Heart right ventricle (tissue), 16 donors: ENCODE measurements around the gene SLC6A9. TPM values are rescaled to one million over a fixed set of nuclear protein-coding genes. Genes with fewer than 3 reads are reported as not detected.

Experiments
- ATAC-seq, 8 donors: fragments of 200-7000 bp; cut with Tn5 transposase; one replicate each; pipeline ENCODE4 v1.9.1; 2020; ENCODE audit warnings: mild to moderate bottlenecking in 8 of 8, moderate library complexity in 8 of 8, moderate number of reproducible peaks in 1 of 8
- DNase-seq, 2 donors: peaks; one replicate each; pipeline ENCODE4 v3.0.0-alpha.2; 2020
- H3K27ac ChIP-seq, 10 donors: fragments of 200-600 bp; sonication (generic) in 2 of 10; one replicate each; pipeline versions ENCODE4 v1.5.0 to v1.8.0; 2020 to 2022; ENCODE audit warnings: mild to moderate bottlenecking in 3 of 10
- H3K27me3 ChIP-seq, 7 donors: fragments of 200-600 bp; one replicate each; pipeline ENCODE4 v1.8.0; 2021 to 2022; ENCODE audit warnings: mild to moderate bottlenecking in 2 of 7
- H3K36me3 ChIP-seq, 9 donors: fragments of 200-600 bp; sonication (generic) in 1 of 9; one replicate each; pipeline versions ENCODE4 v1.5.0 to v1.8.0; 2020 to 2022; ENCODE audit warnings: mild to moderate bottlenecking in 2 of 9
- H3K4me1 ChIP-seq, 9 donors: fragments of 200-600 bp; sonication (generic) in 1 of 9; one replicate each; pipeline versions ENCODE4 v1.5.0 to v1.8.0; 2020 to 2022; ENCODE audit warnings: mild to moderate bottlenecking in 4 of 9
- H3K4me3 ChIP-seq, 10 donors: fragments of 200-600 bp; sonication (generic) in 2 of 10; one replicate each; pipeline versions ENCODE4 v1.5.0 to v1.8.0; 2020 to 2022; ENCODE audit warnings: mild to moderate bottlenecking in 7 of 10, moderate library complexity in 2 of 10
- H3K9me3 ChIP-seq, 11 donors: fragments of 200-600 bp in 10 of 11; sonication (generic) in 2 of 11; one replicate each; pipeline versions ENCODE4 v1.5.0 to v1.8.0; 2013 to 2022; ENCODE audit warnings: mild to moderate bottlenecking in 2 of 11, control low read depth in 1 of 11, moderate library complexity in 1 of 11
- WGBS, 2 donors: extraction: QIAGEN DNeasy Blood & Tissue Kit; methylation state at CpG; one replicate each; pipeline ENCODE4 v1.1.7; 2013; ENCODE audit warnings: inconsistent platforms in 1 of 2; 5-methylcytosine and 5-hydroxymethylcytosine counted together
- intact Hi-C, 10 donors: fragments of 100-400 bp; cut with DNase I; formaldehyde crosslinking; loops; one replicate each; pipeline versions ENCODE4 v1.11.1 to v1.14.2; 2022
- polyA plus RNA-seq, 2 donors: library from polyadenylated mRNA; stranded (reverse); fragments of 200-250 nt; gene quantifications; one replicate each; pipeline ENCODE4 v1.2.3, GENCODE V29; 2013
- total RNA-seq, 10 donors: library from RNA; stranded (reverse); fragmentation: NEBNext Ultra II Directional in 3 of 10; extraction: Animal tissue kit (Norgen Biotek cat#: 25700) in 3 of 10; gene quantifications; one replicate each; pipeline versions ENCODE4 v1.2.1 to v1.2.4, GENCODE V29; 2021 to 2023
- TF ChIP-seq, protein P1 (sequence below), 9 donors: fragments of 200-600 bp; sonication (generic) in 2 of 9; IDR thresholded peaks; one replicate each; pipeline versions ENCODE4 v1.5.0 to v1.8.0; 2021 to 2022; ENCODE audit warnings: antibody characterized with exemption in 9 of 9, mild to moderate bottlenecking in 5 of 9, moderate library complexity in 1 of 9
- donor health status: Arrhythmogenic right ventricular cardiomyopathy.
- donor health status: ischemic (EF 13 %, LVEDD 7.1; RV severe dilation, severe dysfunction).
- donor health status: healthy with polysubstance abuse.
- donor health status: DM: no; HTN: yes; CAD: no.
- donor health status: DM: no; HTN: no; CAD: no.
- donor health status: ischemic (EF 25% LVEDD 6.9; RV normal size, moderate dysfunction).
- donor health status: ischemic (EF 25% LVEDD 5.7; RV mildly dilated, moderate dysfunction).
- donor health status: healthy.
- donor health status: DM: yes; HTN: yes; CAD: no.
- donor health status: Ischemic cardiomyopathy.
- donor health status: ischemic (EF 35%, LVEDD 5.7; RV mildly dilated, moderate dysfunction).
- donor health status: nonischemic (EF 11% LVEDD 7.7; RV severe dilation, severe dysfunction).
- donor health status: DM: yes; HTN: yes; CAD: no.
- donor health status: PGD.
- donor health status: ischemic (EF 29% LVEDD 5.4; RV normal size, mild dysfunction).
- donor health status: nonischemic (EF 23%, LVEDD 6.1; RV moderate dilation, normal function).

Gene SLC6A9
- total and polyA plus RNA-seq, 12 donors = 0.32 to 1.7 (median 0.96) TPM

DNA sequence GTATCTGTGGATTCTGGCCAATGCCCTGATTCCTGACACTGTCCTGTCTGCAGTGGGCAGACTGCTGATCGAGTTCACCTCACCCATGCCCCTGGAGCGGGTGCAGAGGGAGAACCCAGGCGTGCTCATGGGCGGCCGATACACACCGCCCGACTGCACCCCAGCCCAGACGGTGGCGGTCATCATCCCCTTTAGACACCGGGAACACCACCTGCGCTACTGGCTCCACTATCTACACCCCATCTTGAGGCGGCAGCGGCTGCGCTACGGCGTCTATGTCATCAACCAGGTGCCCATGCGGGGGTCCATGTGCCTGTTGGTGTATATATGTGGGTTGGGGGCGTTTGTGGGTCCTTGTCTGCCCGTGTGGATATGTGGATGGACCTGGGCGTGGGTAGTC, 49.6 kb downstream of the SLC6A9 start:
- intact Hi-C loops = no loop called here
- TF ChIP-seq, protein P1, sequence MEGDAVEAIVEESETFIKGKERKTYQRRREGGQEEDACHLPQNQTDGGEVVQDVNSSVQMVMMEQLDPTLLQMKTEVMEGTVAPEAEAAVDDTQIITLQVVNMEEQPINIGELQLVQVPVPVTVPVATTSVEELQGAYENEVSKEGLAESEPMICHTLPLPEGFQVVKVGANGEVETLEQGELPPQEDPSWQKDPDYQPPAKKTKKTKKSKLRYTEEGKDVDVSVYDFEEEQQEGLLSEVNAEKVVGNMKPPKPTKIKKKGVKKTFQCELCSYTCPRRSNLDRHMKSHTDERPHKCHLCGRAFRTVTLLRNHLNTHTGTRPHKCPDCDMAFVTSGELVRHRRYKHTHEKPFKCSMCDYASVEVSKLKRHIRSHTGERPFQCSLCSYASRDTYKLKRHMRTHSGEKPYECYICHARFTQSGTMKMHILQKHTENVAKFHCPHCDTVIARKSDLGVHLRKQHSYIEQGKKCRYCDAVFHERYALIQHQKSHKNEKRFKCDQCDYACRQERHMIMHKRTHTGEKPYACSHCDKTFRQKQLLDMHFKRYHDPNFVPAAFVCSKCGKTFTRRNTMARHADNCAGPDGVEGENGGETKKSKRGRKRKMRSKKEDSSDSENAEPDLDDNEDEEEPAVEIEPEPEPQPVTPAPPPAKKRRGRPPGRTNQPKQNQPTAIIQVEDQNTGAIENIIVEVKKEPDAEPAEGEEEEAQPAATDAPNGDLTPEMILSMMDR (IDR thresholded peaks at IDR 0.05) = no peak
- no peak overlapping the region for H3K27ac ChIP-seq
- H3K27me3 ChIP-seq = no peaks in the 10 kb centered on the region
- WGBS, 2 donors = 96 to 97% methylated on average over 20 of the region's 20 CpGs
- H3K9me3 ChIP-seq = no peaks in the 10 kb centered on the region
- no peak overlapping the region for H3K4me3 ChIP-seq
- ATAC-seq = no peak
- H3K4me1 ChIP-seq = peaks cover 7 to 37% (median 30%) of the 10 kb centered on the region in 9 donors
- no peak for DNase-seq
- peaks cover 0 to 34% (median 15%) of the 10 kb centered on the region in 9 donors for H3K36me3 ChIP-seq

DNA sequence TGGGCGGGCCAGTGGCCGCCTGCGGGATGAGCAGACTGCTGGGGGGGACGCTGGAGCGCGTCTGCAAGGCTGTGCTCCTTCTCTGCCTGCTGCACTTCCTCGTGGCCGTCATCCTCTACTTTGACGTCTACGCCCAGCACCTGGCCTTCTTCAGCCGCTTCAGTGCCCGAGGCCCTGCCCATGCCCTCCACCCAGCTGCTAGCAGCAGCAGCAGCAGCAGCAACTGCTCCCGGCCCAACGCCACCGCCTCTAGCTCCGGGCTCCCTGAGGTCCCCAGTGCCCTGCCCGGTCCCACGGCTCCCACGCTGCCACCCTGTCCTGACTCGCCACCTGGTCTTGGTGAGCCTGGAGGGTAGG, 50.1 kb downstream of the SLC6A9 start:
- ATAC-seq = no peak
- Histone ChIP-seq H3K36me3 (peaks cover 0 to 36% (median 19%) of the 10 kb centered on the region in 9 donors), H3K27me3 (no peaks in the 10 kb centered on the region), H3K9me3 (no peaks in the 10 kb centered on the region), H3K27ac (no peak overlapping the region), H3K4me1 (peaks cover 7 to 42% (median 35%) of the 10 kb centered on the region in 9 donors), H3K4me3 (no peak overlapping the region)
- TF ChIP-seq, protein P1 (IDR thresholded peaks at IDR 0.05) = no peak
- WGBS, 2 donors = 91 to 92% methylated on average over 20 of the region's 20 CpGs
- intact Hi-C loops = no loop called here
- no peak for DNase-seq

- no peak for DNase-seq
- Histone ChIP-seq H3K4me3 (peak overlapping the region in 9 of 10 donors; percentile 69 to 94 (median 81)), H3K4me1 (peaks cover 7 to 48% (median 41%) of the 10 kb centered on the region in 9 donors), H3K27me3 (no peaks in the 10 kb centered on the region), H3K9me3 (no peaks in the 10 kb centered on the region), H3K27ac (peak overlapping the region in 6 of 10 donors; percentile 68 to 81 (median 74)), H3K36me3 (peaks cover 0 to 32% (median 19%) of the 10 kb centered on the region in 9 donors)
- TF ChIP-seq, protein P1 (IDR thresholded peaks at IDR 0.05) = no peak
- intact Hi-C loops = no loop called here
- 70 to 74% methylated on average over 13 of the region's 13 CpGs for WGBS, 2 donors
- no peak for ATAC-seq
These were observed 50.8 kb downstream of the SLC6A9 start for GRCh38 chr1:43980255-43981134.

GRCh38 chr1:43979528-43980254, 51.6 kb downstream of the SLC6A9 start:
- ATAC-seq = peak in 7 of 8 donors; percentile 6 to 45 (median 26)
- Histone ChIP-seq H3K4me1 (peaks cover 7 to 51% (median 44%) of the 10 kb centered on the region in 9 donors), H3K4me3 (peak overlapping the region; percentile 53 to 94 (median 79)), H3K27ac (peak overlapping the region in 9 of 10 donors; percentile 52 to 81 (median 73)), H3K36me3 (peaks cover 0 to 30% (median 19%) of the 10 kb centered on the region in 9 donors), H3K9me3 (no peaks in the 10 kb centered on the region), H3K27me3 (no peaks in the 10 kb centered on the region)
- DNase-seq = peak; percentile 46 to 48
- intact Hi-C loops = no loop called here
- TF ChIP-seq, protein P1 (IDR thresholded peaks at IDR 0.05) = no peak
- 3 to 4% methylated on average over 26 to 45 of the region's 45 CpGs for WGBS, 2 donors
